ENCODE measurements around the gene SLC30A2. TPM values are rescaled to one million over a fixed set of nuclear protein-coding genes. Genes with fewer than 3 reads are reported as not detected.

SLC30A2 gene
- polyA plus RNA-seq, 4 donors, result 0.09 to 43.2 (median 0.36) TPM

- 57 to 81% (median 58%) methylated on average over 4 of the region's 4 CpGs for WGBS, 3 donors
- H3K9me3 ChIP-seq (ENCODE audit: control insufficient read depth in 2 of 2, insufficient read depth in 1 of 2, low read depth in 1 of 2, low read length in 1 of 2), result no peaks in the 10 kb centered on the region
- DNase-seq (no peak), FAIRE-seq (no peak)
- H3K4me1 ChIP-seq (ENCODE audit: control insufficient read depth in 3 of 3, insufficient read depth in 2 of 3, low read depth in 1 of 3, low read length in 2 of 3), result peaks cover 0 to 14% (median 0%) of the 10 kb centered on the region in 3 donors
- no peak overlapping the region for H3K27ac ChIP-seq (ENCODE audit: low read depth in 1 of 3, low read length in 2 of 3)
- no peaks in the 10 kb centered on the region for H3K36me3 ChIP-seq (ENCODE audit: control insufficient read depth in 3 of 3, insufficient read depth in 2 of 3, low read depth in 1 of 3, low read length in 3 of 3)
- H3K27me3 ChIP-seq (ENCODE audit: control insufficient read depth in 3 of 3, insufficient read depth in 3 of 3, low read length in 3 of 3), result no peaks in the 10 kb centered on the region
- H3K4me3 ChIP-seq (ENCODE audit: low read depth in 1 of 3, low read length in 3 of 3), result no peak overlapping the region
These were observed 20.9 kb upstream of the SLC30A2 start for GRCh38 chr1:26066857-26067256.

DNA sequence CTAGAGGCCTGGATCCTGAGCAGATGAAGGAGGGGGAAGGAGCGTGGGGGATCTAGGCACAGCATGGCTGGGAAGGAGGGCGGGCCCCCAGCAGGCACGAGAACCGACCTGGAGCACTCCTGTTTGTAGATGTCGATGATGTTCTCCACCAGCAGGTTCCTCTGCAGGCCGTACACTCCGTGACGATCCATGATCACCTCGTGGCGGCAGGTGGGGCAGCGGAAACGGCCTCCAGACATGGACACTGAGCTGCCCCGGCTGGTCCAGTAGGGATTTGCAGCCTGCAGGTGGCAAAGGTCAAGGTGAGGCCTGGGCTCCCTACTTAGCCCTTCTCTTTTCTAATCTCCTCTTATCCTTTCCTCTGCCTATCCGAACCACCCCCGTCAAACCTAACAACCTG, 20.2 kb upstream of the SLC30A2 start:
- DNase-seq (no peak), FAIRE-seq (no peak)
- Histone ChIP-seq H3K9me3 (ENCODE audit: control insufficient read depth in 2 of 2, insufficient read depth in 1 of 2, low read depth in 1 of 2, low read length in 1 of 2) (no peaks in the 10 kb centered on the region), H3K27ac (ENCODE audit: low read depth in 1 of 3, low read length in 2 of 3) (no peak overlapping the region), H3K27me3 (ENCODE audit: control insufficient read depth in 3 of 3, insufficient read depth in 3 of 3, low read length in 3 of 3) (no peaks in the 10 kb centered on the region), H3K36me3 (ENCODE audit: control insufficient read depth in 3 of 3, insufficient read depth in 2 of 3, low read depth in 1 of 3, low read length in 3 of 3) (no peaks in the 10 kb centered on the region), H3K4me3 (ENCODE audit: low read depth in 1 of 3, low read length in 3 of 3) (no peak overlapping the region), H3K4me1 (ENCODE audit: control insufficient read depth in 3 of 3, insufficient read depth in 2 of 3, low read depth in 1 of 3, low read length in 2 of 3) (peaks cover 0 to 14% (median 0%) of the 10 kb centered on the region in 3 donors)
- WGBS, 3 donors, result 75 to 81% (median 78%) methylated on average over 13 to 15 of the region's 15 CpGs

- 33 to 55% (median 46%) methylated on average over 3 of the region's 3 CpGs for WGBS, 3 donors
- no peaks in the 10 kb centered on the region for H3K36me3 ChIP-seq (ENCODE audit: control insufficient read depth in 3 of 3, insufficient read depth in 2 of 3, low read depth in 1 of 3, low read length in 3 of 3)
- no peak for FAIRE-seq
- DNase-seq, result no peak
- peaks cover 0 to 14% (median 0%) of the 10 kb centered on the region in 3 donors for H3K4me1 ChIP-seq (ENCODE audit: control insufficient read depth in 3 of 3, insufficient read depth in 2 of 3, low read depth in 1 of 3, low read length in 2 of 3)
- H3K27ac ChIP-seq (ENCODE audit: low read depth in 1 of 3, low read length in 2 of 3), result no peak overlapping the region
- no peaks in the 10 kb centered on the region for H3K27me3 ChIP-seq (ENCODE audit: control insufficient read depth in 3 of 3, insufficient read depth in 3 of 3, low read length in 3 of 3)
- H3K9me3 ChIP-seq (ENCODE audit: control insufficient read depth in 2 of 2, insufficient read depth in 1 of 2, low read depth in 1 of 2, low read length in 1 of 2), result no peaks in the 10 kb centered on the region
- H3K4me3 ChIP-seq (ENCODE audit: low read depth in 1 of 3, low read length in 3 of 3), result no peak overlapping the region
These were observed 18.6 kb upstream of the SLC30A2 start for GRCh38 chr1:26064553-26064952.

DNA sequence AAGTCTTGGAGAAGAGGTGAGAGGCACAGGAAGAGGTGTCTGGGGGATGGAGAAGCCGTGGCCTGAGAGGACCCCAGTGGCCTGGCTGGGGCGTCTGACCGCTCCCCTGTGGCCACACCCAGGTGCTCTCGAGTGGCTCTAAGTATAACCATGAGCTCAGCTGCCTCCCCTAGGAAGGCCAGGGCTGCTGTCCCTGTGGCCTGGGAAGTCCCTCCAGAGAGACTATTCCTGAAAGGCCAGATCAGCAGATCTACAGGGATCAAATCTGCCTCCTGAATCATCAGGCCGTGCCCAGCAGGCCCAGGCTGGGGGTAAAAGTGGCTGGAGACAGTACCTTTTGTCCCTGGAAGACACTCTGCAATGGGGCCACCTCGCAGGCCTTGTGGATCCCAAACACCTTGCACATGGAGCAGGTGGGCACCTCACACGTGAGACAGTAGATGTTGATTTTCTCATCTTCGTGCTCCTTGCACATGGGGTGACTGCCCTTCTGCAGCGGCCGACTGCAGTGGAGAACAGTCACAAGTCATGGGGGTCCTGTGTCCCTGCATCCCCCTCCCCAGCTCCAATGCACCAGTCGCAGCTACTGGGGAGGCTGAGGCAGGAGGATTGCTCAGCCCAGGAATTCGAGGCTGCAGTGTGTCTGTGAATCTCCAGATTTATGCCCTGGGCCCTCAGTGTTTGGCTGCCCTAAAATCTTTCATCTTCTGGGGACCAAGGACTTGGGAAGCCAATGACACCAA, 15.1 kb upstream of the SLC30A2 start:
- no peak for FAIRE-seq

DNA sequence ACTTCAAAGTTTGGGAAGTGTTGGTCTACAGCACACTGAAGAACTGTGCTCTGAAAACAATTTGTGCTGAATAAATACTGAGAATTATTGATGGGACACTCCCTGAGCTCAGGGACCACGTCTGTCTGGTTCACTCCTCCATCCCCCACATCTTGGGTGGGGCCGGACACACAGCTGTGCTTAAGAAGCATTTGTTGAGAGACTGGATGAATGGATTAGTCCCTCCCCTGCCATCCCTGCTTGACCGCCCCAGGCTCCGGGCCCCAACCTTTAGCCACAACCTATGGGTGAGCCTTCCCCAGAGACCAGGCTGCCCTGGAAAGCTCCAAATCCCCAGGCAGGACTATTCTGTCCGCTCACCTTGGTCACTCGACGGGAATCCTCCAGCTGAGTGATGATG, 14.0 kb upstream of the SLC30A2 start:
- H3K4me1 ChIP-seq (ENCODE audit: control insufficient read depth in 3 of 3, insufficient read depth in 2 of 3, low read depth in 1 of 3, low read length in 2 of 3), result peaks cover 0 to 7% (median 0%) of the 10 kb centered on the region in 3 donors
- H3K4me3 ChIP-seq (ENCODE audit: low read depth in 1 of 3, low read length in 3 of 3), result no peak overlapping the region
- no peak overlapping the region for H3K27ac ChIP-seq (ENCODE audit: low read depth in 1 of 3, low read length in 2 of 3)
- DNase-seq (no peak), FAIRE-seq (no peak)
- WGBS, 3 donors, result 70 to 75% (median 73%) methylated on average over 7 of the region's 7 CpGs
- no peaks in the 10 kb centered on the region for H3K9me3 ChIP-seq (ENCODE audit: control insufficient read depth in 2 of 2, insufficient read depth in 1 of 2, low read depth in 1 of 2, low read length in 1 of 2)
- no peaks in the 10 kb centered on the region for H3K27me3 ChIP-seq (ENCODE audit: control insufficient read depth in 3 of 3, insufficient read depth in 3 of 3, low read length in 3 of 3)
- no peaks in the 10 kb centered on the region for H3K36me3 ChIP-seq (ENCODE audit: control insufficient read depth in 3 of 3, insufficient read depth in 2 of 3, low read depth in 1 of 3, low read length in 3 of 3)

More for the DNA sequence above, 15.1 kb upstream of the SLC30A2 start:
- WGBS, 3 donors, result 75 to 78% (median 77%) methylated on average over 9 to 12 of the region's 12 CpGs
- Histone ChIP-seq H3K4me1 (ENCODE audit: control insufficient read depth in 3 of 3, insufficient read depth in 2 of 3, low read depth in 1 of 3, low read length in 2 of 3) (peaks cover 0 to 4% (median 0%) of the 10 kb centered on the region in 3 donors), H3K36me3 (ENCODE audit: control insufficient read depth in 3 of 3, insufficient read depth in 2 of 3, low read depth in 1 of 3, low read length in 3 of 3) (no peaks in the 10 kb centered on the region), H3K4me3 (ENCODE audit: low read depth in 1 of 3, low read length in 3 of 3) (no peak overlapping the region), H3K27me3 (ENCODE audit: control insufficient read depth in 3 of 3, insufficient read depth in 3 of 3, low read length in 3 of 3) (no peaks in the 10 kb centered on the region), H3K9me3 (ENCODE audit: control insufficient read depth in 2 of 2, insufficient read depth in 1 of 2, low read depth in 1 of 2, low read length in 1 of 2) (no peaks in the 10 kb centered on the region), H3K27ac (ENCODE audit: low read depth in 1 of 3, low read length in 2 of 3) (no peak overlapping the region)
- DNase-seq, result no peak

GRCh38 chr1:26058052-26058595, 12.2 kb upstream of the SLC30A2 start:
- FAIRE-seq, result no peak
- WGBS, 3 donors, result 82 to 83% (median 82%) methylated on average over 5 of the region's 5 CpGs
- no peaks in the 10 kb centered on the region for H3K27me3 ChIP-seq (ENCODE audit: control insufficient read depth in 3 of 3, insufficient read depth in 3 of 3, low read length in 3 of 3)

DNA sequence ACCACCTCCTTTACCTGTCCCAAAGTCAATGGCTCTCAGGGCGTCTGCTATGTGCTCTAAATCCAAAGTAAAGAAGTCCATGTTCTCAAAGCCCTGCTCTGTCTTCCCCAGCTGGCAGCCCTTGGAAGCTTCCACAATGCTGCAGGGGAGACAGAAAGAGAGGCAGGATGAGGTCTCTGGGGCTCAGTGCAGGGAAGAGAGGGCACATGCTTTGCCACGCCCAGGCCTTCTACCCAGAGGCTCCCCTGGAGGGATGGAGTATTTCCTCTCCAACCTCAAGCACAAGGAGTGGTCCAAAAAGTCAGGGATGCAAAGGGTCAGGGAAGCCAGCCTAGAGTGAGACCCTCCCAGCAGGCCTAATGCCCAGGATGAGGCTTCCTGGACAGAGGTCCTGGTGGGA, 11.3 kb upstream of the SLC30A2 start:
- H3K4me1 ChIP-seq (ENCODE audit: control insufficient read depth in 3 of 3, insufficient read depth in 2 of 3, low read depth in 1 of 3, low read length in 2 of 3), result peaks cover 0 to 15% (median 0%) of the 10 kb centered on the region in 3 donors
- no peak overlapping the region for H3K4me3 ChIP-seq (ENCODE audit: low read depth in 1 of 3, low read length in 3 of 3)
- 76 to 91% (median 77%) methylated on average over 2 of the region's 2 CpGs for WGBS, 3 donors
- DNase-seq (no peak), FAIRE-seq (no peak)
- no peaks in the 10 kb centered on the region for H3K27me3 ChIP-seq (ENCODE audit: control insufficient read depth in 3 of 3, insufficient read depth in 3 of 3, low read length in 3 of 3)
- no peaks in the 10 kb centered on the region for H3K36me3 ChIP-seq (ENCODE audit: control insufficient read depth in 3 of 3, insufficient read depth in 2 of 3, low read depth in 1 of 3, low read length in 3 of 3)
- H3K9me3 ChIP-seq (ENCODE audit: control insufficient read depth in 2 of 2, insufficient read depth in 1 of 2, low read depth in 1 of 2, low read length in 1 of 2), result no peaks in the 10 kb centered on the region
- no peak overlapping the region for H3K27ac ChIP-seq (ENCODE audit: low read depth in 1 of 3, low read length in 2 of 3)

More at GRCh38 chr1:26058052-26058595, 12.2 kb upstream of the SLC30A2 start:
- no peaks in the 10 kb centered on the region for H3K9me3 ChIP-seq (ENCODE audit: control insufficient read depth in 2 of 2, insufficient read depth in 1 of 2, low read depth in 1 of 2, low read length in 1 of 2)
- H3K27ac ChIP-seq (ENCODE audit: low read depth in 1 of 3, low read length in 2 of 3), result no peak overlapping the region
- H3K4me1 ChIP-seq (ENCODE audit: control insufficient read depth in 3 of 3, insufficient read depth in 2 of 3, low read depth in 1 of 3, low read length in 2 of 3), result peaks cover 0 to 15% (median 0%) of the 10 kb centered on the region in 3 donors
- no peaks in the 10 kb centered on the region for H3K36me3 ChIP-seq (ENCODE audit: control insufficient read depth in 3 of 3, insufficient read depth in 2 of 3, low read depth in 1 of 3, low read length in 3 of 3)
- H3K4me3 ChIP-seq (ENCODE audit: low read depth in 1 of 3, low read length in 3 of 3), result no peak overlapping the region
- no peak for DNase-seq

DNA sequence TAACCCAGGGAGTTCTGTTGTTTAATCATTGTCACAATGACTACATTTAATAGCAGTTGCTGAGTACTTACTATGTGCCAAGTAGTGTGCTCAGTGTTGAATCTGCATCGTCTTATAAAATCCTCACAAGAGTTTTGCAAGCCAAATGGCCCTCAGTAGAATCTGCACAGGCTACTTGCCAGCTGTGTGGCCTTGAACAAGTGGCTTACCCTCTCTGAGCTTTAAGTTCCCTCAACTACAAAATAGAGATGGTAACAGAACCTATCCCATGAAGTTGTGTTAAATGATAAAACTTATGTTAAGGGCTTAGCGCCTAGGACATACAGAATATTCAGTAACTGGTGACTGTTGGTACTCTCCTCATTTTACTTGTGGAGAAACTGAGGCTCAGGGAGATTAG, 9.1 kb upstream of the SLC30A2 start:
- Histone ChIP-seq H3K36me3 (ENCODE audit: control insufficient read depth in 3 of 3, insufficient read depth in 2 of 3, low read depth in 1 of 3, low read length in 3 of 3) (no peaks in the 10 kb centered on the region), H3K4me1 (ENCODE audit: control insufficient read depth in 3 of 3, insufficient read depth in 2 of 3, low read depth in 1 of 3, low read length in 2 of 3) (peaks cover 0 to 19% (median 0%) of the 10 kb centered on the region in 3 donors), H3K27ac (ENCODE audit: low read depth in 1 of 3, low read length in 2 of 3) (no peak overlapping the region), H3K4me3 (ENCODE audit: low read depth in 1 of 3, low read length in 3 of 3) (no peak overlapping the region), H3K9me3 (ENCODE audit: control insufficient read depth in 2 of 2, insufficient read depth in 1 of 2, low read depth in 1 of 2, low read length in 1 of 2) (no peaks in the 10 kb centered on the region), H3K27me3 (ENCODE audit: control insufficient read depth in 3 of 3, insufficient read depth in 3 of 3, low read length in 3 of 3) (peaks cover 0 to 5% (median 0%) of the 10 kb centered on the region in 3 donors)
- no peak for DNase-seq
- FAIRE-seq, result no peak
- WGBS, 3 donors, result 87 to 91% (median 90%) methylated on average over 2 of the region's 2 CpGs
